ENCODE results near the gene TNIK.
"Not testable (repeated sequence)": the region's sequence is repeated elsewhere in the genome, so short reads cannot be mapped to it uniquely, and the experiment has no call there.

Gene TNIK

GRCh38 chr3:171330938-171331337 lies 129.3 kb downstream of the TNIK start:
- no peak for DNase-seq

- DNase-seq = no peak
These were observed 130.5 kb downstream of the TNIK start for GRCh38 chr3:171329746-171330145.

GRCh38 chr3:171328419-171329082 lies 131.7 kb downstream of the TNIK start:
- no peak for DNase-seq

- DNase-seq = no peak
These were observed 132.6 kb downstream of the TNIK start for GRCh38 chr3:171327441-171328174.

- DNase-seq = no peak
These were observed 133.3 kb downstream of the TNIK start for GRCh38 chr3:171326717-171327440.

- DNase-seq = no peak
These were observed 136.2 kb downstream of the TNIK start for GRCh38 chr3:171323938-171324536.

GRCh38 chr3:171321559-171322360 lies 138.4 kb downstream of the TNIK start:
- no peak for DNase-seq

- no peak for DNase-seq
These were observed 139.3 kb downstream of the TNIK start for GRCh38 chr3:171320750-171321558.

- DNase-seq = peak; percentile 21
These were observed 143.0 kb downstream of the TNIK start for GRCh38 chr3:171317171-171317570.

GRCh38 chr3:171315919-171316318 lies 144.3 kb downstream of the TNIK start:
- DNase-seq = no peak

GRCh38 chr3:171315101-171315500 lies 145.1 kb downstream of the TNIK start:
- DNase-seq = no peak

- DNase-seq = no peak
These were observed 145.9 kb downstream of the TNIK start for GRCh38 chr3:171314341-171314740.

GRCh38 chr3:171313702-171314101 lies 146.5 kb downstream of the TNIK start:
- no peak for DNase-seq

GRCh38 chr3:171312741-171313140 lies 147.5 kb downstream of the TNIK start:
- no peak for DNase-seq

- DNase-seq = no peak
These were observed 148.4 kb downstream of the TNIK start for GRCh38 chr3:171311784-171312183.

- no peak for DNase-seq
These were observed 150.3 kb downstream of the TNIK start for GRCh38 chr3:171309906-171310359.

- DNase-seq = no peak
These were observed 152.2 kb downstream of the TNIK start for GRCh38 chr3:171307988-171308387.

GRCh38 chr3:171307046-171307585 lies 153.1 kb downstream of the TNIK start:
- DNase-seq = no peak

GRCh38 chr3:171306631-171307030 lies 153.6 kb downstream of the TNIK start:
- DNase-seq = no peak

- not testable (repeated sequence) for DNase-seq
These were observed 154.4 kb downstream of the TNIK start for GRCh38 chr3:171305823-171306222.

GRCh38 chr3:171304498-171304897 lies 155.7 kb downstream of the TNIK start:
- not testable (repeated sequence) for DNase-seq

Measured in NCI-H1105 treated with DMSO at 0.1 percent for 48 hours (cell line).